Endothelial cell (in vitro differentiated cells): Measurements from ENCODE around the gene DPAGT1. TPM values are rescaled to one million over a fixed set of nuclear protein-coding genes. Genes with fewer than 3 reads are reported as not detected.
A peak's percentile ranks its signal among the peaks of the same experiment; 100 is the strongest.

Experiments used
- DNase-seq: peaks from one replicate; pipeline ENCODE4 v3.0.0; 2021; ENCODE audit warnings: low spot score
- H3K27ac Mint-ChIP-seq: one replicate; pipeline ENCODE4 v1.8.0; 2021; ENCODE audit warnings: mixed read lengths, inconsistent platforms; ENCODE audit not compliant: unreplicated experiment
- H3K27me3 Mint-ChIP-seq: one replicate; pipeline ENCODE4 v1.8.0; 2021; ENCODE audit warnings: mild to moderate bottlenecking, moderate library complexity, mixed read lengths, inconsistent platforms; ENCODE audit not compliant: unreplicated experiment
- H3K36me3 Mint-ChIP-seq: one replicate; pipeline ENCODE4 v1.8.0; 2021; ENCODE audit warnings: mild to moderate bottlenecking, low read depth, mixed read lengths, inconsistent platforms; ENCODE audit not compliant: unreplicated experiment
- H3K4me1 Mint-ChIP-seq: one replicate; pipeline ENCODE4 v1.8.0; 2021; ENCODE audit warnings: mild to moderate bottlenecking, mixed read lengths, inconsistent platforms; ENCODE audit not compliant: unreplicated experiment
- H3K4me3 Mint-ChIP-seq: one replicate; pipeline ENCODE4 v1.8.0; 2021; ENCODE audit warnings: mild to moderate bottlenecking, mixed read lengths, inconsistent platforms; ENCODE audit not compliant: unreplicated experiment
- H3K9me3 Mint-ChIP-seq: one replicate; pipeline ENCODE4 v1.8.0; 2021; ENCODE audit warnings: mixed read lengths, inconsistent platforms; ENCODE audit not compliant: unreplicated experiment
- CTCF ChIP-seq: fragments of 200-600 bp; sonication (generic); IDR thresholded peaks from one replicate; pipeline ENCODE4 v1.5.0; 2021; ENCODE audit warnings: antibody characterized with exemption; ENCODE audit not compliant: unreplicated experiment
- total RNA-seq: library from RNA; stranded (reverse); fragmentation: NEBNext Ultra II Directional; extraction: Animal tissue kit (Norgen Biotek cat#: 25700); gene quantifications from one replicate; pipeline ENCODE4 v1.2.1, GENCODE V29; 2021; ENCODE audit not compliant: unreplicated experiment

DPAGT1 gene
- total RNA-seq, 1 donor from 2014 or later: 53.2 TPM

DNA sequence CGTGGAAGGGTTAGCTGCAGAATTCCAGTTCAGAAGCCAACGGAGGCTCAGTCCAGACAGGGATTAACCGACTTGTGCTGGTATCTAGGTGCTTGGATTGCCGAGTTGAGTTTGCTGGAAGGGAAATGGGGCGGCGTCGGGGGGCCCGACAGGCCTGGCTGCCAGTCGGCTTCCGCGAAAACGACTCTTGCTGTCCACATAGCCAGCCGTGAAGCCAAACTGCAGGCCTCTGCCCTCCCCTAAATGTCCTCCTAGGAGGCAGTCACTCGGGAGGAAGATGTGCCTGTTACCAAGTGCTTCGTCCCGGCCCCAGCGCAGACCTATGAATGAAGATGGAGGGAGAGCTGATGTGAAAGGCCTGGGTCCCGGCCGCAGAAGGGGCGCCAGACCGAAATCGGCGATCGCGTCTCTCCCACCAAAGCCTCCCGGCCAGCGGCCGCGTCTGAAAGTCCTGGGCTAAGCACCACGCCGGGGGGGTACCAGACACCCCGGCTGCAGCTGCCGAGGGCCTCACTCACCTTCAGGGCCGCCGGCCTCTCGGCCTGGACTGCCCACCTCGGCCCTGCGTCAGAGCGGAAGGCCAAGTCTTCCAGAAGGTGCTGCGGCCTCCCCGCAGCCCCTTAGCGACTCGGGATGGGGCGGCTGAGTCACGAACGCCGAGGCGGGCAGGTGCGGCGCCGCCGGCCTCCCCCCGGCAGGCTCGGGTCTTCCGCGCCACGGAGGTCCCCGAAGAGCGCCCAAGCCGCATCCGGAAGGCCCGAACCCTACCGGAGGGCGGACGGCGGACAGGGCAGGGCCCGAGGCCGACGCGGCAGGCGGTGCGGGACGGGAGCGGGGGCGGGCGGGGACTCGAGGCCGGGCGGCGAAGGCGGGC, 7.5 kb downstream of the DPAGT1 start:
- H3K27me3 Mint-ChIP-seq: peaks cover 14% of the 10 kb centered on the region
- peak; percentile 38 for DNase-seq
- peak overlapping the region; percentile 91 for H3K4me3 Mint-ChIP-seq
- peaks cover 20% of the 10 kb centered on the region for H3K4me1 Mint-ChIP-seq
- no peaks in the 10 kb centered on the region for H3K9me3 Mint-ChIP-seq
- H3K36me3 Mint-ChIP-seq: peaks cover 43% of the 10 kb centered on the region
- no peak for TF ChIP-seq CTCF
- H3K27ac Mint-ChIP-seq: peak overlapping the region; percentile 36

DNA sequence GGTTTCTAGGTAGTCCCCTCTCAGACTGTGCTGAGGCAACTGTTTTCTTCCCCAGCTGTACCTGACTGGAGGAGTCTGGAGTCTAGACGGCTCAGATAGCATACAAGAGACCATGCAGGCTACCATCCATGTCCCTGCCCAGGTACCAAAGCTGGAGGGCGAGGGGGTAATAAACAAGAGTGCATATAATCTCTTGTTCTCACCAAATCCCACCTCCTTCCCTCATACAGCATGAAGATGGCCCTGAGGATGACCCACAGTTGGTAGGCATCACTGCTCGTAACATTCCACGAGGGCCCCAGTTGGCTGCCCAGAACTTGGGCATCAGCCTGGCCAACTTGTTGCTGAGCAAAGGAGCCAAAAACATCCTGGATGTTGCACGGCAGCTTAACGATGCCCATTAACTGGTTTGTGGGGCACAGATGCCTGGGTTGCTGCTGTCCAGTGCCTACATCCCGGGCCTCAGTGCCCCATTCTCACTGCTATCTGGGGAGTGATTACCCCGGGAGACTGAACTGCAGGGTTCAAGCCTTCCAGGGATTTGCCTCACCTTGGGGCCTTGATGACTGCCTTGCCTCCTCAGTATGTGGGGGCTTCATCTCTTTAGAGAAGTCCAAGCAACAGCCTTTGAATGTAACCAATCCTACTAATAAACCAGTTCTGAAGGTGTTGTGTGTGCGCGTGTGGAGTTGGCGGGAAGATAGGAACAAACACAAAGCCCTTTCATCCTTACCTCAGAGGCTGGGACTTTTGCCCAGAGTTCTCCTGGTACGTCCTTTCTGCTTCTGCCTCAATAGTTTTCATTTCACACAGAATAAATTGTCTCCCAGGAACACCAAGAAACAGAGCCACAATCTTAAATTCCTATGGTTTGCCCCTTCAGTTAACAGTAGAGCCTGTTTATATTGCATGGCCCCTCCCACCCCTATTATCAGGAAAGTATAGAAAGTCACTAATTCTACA, 8.5 kb downstream of the DPAGT1 start:
- TF ChIP-seq CTCF: no peak
- H3K9me3 Mint-ChIP-seq: no peaks in the 10 kb centered on the region
- H3K4me1 Mint-ChIP-seq: peaks cover 16% of the 10 kb centered on the region
- peaks cover 16% of the 10 kb centered on the region for H3K27me3 Mint-ChIP-seq
- DNase-seq: no peak
- peak overlapping the region; percentile 91 for H3K4me3 Mint-ChIP-seq
- peaks cover 38% of the 10 kb centered on the region for H3K36me3 Mint-ChIP-seq
- H3K27ac Mint-ChIP-seq: peak overlapping the region; percentile 36

- H3K27ac Mint-ChIP-seq: no peak overlapping the region
Observed at GRCh38 chr11:119091966-119092879, 9.4 kb downstream of the DPAGT1 start.

GRCh38 chr11:119091178-119091577, 10.5 kb downstream of the DPAGT1 start:
- no peak for DNase-seq
- H3K9me3 Mint-ChIP-seq: no peaks in the 10 kb centered on the region
- peaks cover 16% of the 10 kb centered on the region for H3K4me1 Mint-ChIP-seq
- H3K36me3 Mint-ChIP-seq: peaks cover 19% of the 10 kb centered on the region
- peaks cover 15% of the 10 kb centered on the region for H3K27me3 Mint-ChIP-seq
- H3K4me3 Mint-ChIP-seq: no peak overlapping the region
- no peak for TF ChIP-seq CTCF
- no peak overlapping the region for H3K27ac Mint-ChIP-seq

More at GRCh38 chr11:119091966-119092879, 9.4 kb downstream of the DPAGT1 start:
- H3K4me3 Mint-ChIP-seq: peak overlapping the region; percentile 79
- peaks cover 16% of the 10 kb centered on the region for H3K4me1 Mint-ChIP-seq
- DNase-seq: no peak
- H3K9me3 Mint-ChIP-seq: no peaks in the 10 kb centered on the region
- H3K36me3 Mint-ChIP-seq: peaks cover 29% of the 10 kb centered on the region
- no peak for TF ChIP-seq CTCF
- H3K27me3 Mint-ChIP-seq: peaks cover 16% of the 10 kb centered on the region
